ENCODE data around the gene FBXW11.

FBXW11 gene

GRCh38 chr5:171847026-171847425 is 159.4 kb downstream of the FBXW11 start:
- H3K4me3 ChIP-seq (replicated peaks; ENCODE audit: insufficient read depth, low read length), result no peak overlapping the region
- TF ChIP-seq GABPA (IDR thresholded peaks at IDR 0.05; ENCODE audit: low read depth) (no peak), REST (IDR thresholded peaks at IDR 0.05; ENCODE audit: insufficient replicate concordance, low read depth) (no peak), POLR2AphosphoS5 (IDR thresholded peaks at IDR 0.05; ENCODE audit: low read depth) (no peak), SPI1 (IDR thresholded peaks at IDR 0.05; ENCODE audit: borderline replicate concordance, low read depth) (no peak)
- TF ChIP-seq, protein P1, sequence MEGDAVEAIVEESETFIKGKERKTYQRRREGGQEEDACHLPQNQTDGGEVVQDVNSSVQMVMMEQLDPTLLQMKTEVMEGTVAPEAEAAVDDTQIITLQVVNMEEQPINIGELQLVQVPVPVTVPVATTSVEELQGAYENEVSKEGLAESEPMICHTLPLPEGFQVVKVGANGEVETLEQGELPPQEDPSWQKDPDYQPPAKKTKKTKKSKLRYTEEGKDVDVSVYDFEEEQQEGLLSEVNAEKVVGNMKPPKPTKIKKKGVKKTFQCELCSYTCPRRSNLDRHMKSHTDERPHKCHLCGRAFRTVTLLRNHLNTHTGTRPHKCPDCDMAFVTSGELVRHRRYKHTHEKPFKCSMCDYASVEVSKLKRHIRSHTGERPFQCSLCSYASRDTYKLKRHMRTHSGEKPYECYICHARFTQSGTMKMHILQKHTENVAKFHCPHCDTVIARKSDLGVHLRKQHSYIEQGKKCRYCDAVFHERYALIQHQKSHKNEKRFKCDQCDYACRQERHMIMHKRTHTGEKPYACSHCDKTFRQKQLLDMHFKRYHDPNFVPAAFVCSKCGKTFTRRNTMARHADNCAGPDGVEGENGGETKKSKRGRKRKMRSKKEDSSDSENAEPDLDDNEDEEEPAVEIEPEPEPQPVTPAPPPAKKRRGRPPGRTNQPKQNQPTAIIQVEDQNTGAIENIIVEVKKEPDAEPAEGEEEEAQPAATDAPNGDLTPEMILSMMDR (IDR thresholded peaks at IDR 0.05; ENCODE audit: insufficient read depth, low read length), result no peak
- H3K27me3 ChIP-seq (ENCODE audit: insufficient read depth, poor library complexity, severe bottlenecking), result no peaks in the 10 kb centered on the region
- no peak overlapping the region for H3K27ac ChIP-seq (replicated peaks)
- DNase-seq (ENCODE audit: low read depth in 1 of 2, low spot score in 1 of 2), result no peak

- DNase-seq (ENCODE audit: low read depth in 1 of 2, low spot score in 1 of 2), result no peak
- Histone ChIP-seq H3K4me3 (replicated peaks; ENCODE audit: insufficient read depth, low read length) (no peak overlapping the region), H3K27me3 (ENCODE audit: insufficient read depth, poor library complexity, severe bottlenecking) (no peaks in the 10 kb centered on the region), H3K27ac (replicated peaks) (no peak overlapping the region)
- TF ChIP-seq GABPA (IDR thresholded peaks at IDR 0.05; ENCODE audit: low read depth) (no peak), POLR2AphosphoS5 (IDR thresholded peaks at IDR 0.05; ENCODE audit: low read depth) (no peak), REST (IDR thresholded peaks at IDR 0.05; ENCODE audit: insufficient replicate concordance, low read depth) (no peak), SPI1 (IDR thresholded peaks at IDR 0.05; ENCODE audit: borderline replicate concordance, low read depth) (no peak)
- TF ChIP-seq, protein P1 (IDR thresholded peaks at IDR 0.05; ENCODE audit: insufficient read depth, low read length), result no peak
Measured at GRCh38 chr5:171846323-171846722, 160.1 kb downstream of the FBXW11 start.

DNA sequence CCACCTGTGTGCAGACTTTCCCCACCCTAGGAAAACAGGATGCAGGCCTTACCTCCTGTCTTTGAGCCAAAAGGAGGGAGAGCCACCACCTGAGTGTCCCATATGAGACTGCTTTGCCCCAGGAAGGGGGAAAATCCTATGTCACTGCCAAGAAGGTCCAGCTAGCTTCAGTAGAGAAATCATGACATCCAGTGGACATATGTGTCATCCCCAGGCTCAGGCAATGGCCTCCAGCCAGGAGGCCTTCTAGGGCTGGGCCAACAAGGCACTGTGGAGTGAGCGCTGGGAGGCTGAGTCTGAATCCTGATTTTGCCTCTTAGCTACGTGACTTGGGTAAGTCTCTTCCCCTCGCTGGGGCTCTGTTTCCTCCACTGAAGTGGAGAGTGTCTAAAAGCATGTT is 160.6 kb downstream of the FBXW11 start:
- TF ChIP-seq REST (IDR thresholded peaks at IDR 0.05; ENCODE audit: insufficient replicate concordance, low read depth) (no peak), SPI1 (IDR thresholded peaks at IDR 0.05; ENCODE audit: borderline replicate concordance, low read depth) (no peak), GABPA (IDR thresholded peaks at IDR 0.05; ENCODE audit: low read depth) (no peak), POLR2AphosphoS5 (IDR thresholded peaks at IDR 0.05; ENCODE audit: low read depth) (no peak)
- TF ChIP-seq, protein P1 (IDR thresholded peaks at IDR 0.05; ENCODE audit: insufficient read depth, low read length), result no peak
- Histone ChIP-seq H3K4me3 (replicated peaks; ENCODE audit: insufficient read depth, low read length) (no peak overlapping the region), H3K27ac (replicated peaks) (no peak overlapping the region), H3K27me3 (ENCODE audit: insufficient read depth, poor library complexity, severe bottlenecking) (no peaks in the 10 kb centered on the region)
- no peak for DNase-seq (ENCODE audit: low read depth in 1 of 2, low spot score in 1 of 2)
